Smooth muscle cell (in vitro differentiated cells): ENCODE data around the gene ATP6V1G1. TPM values are rescaled to one million over a fixed set of nuclear protein-coding genes. Genes with fewer than 3 reads are reported as not detected.

Source experiments
- DNase-seq: peaks from one replicate; lab custom pipeline; 2025; ENCODE audit not compliant: unreplicated experiment; lab: John Stamatoyannopoulos, UW
- H2AFZ ChIP-seq: fragments of 200-600 bp; sonication (generic); 2 replicates; pipeline ENCODE4 v1.6.0; 2016; ENCODE audit warnings: antibody characterized with exemption, low read depth, mild to moderate bottlenecking
- H3F3A ChIP-seq: fragments of 200-600 bp; sonication (generic); 2 replicates; pipeline ENCODE4 v1.6.0; 2017; ENCODE audit warnings: antibody characterized with exemption, low read depth
- H3K27ac ChIP-seq: fragments of 200-600 bp; sonication (generic); 2 replicates; pipeline ENCODE4 v1.5.1; 2016; ENCODE audit warnings: low read depth, mild to moderate bottlenecking
- H3K27me3 ChIP-seq: fragments of 200-600 bp; sonication (generic); 2 replicates; pipeline ENCODE4 v1.6.1; 2016; ENCODE audit warnings: low read depth, mild to moderate bottlenecking
- H3K36me3 ChIP-seq: fragments of 200-600 bp; sonication (generic); 2 replicates; pipeline ENCODE4 v1.5.1; 2016; ENCODE audit warnings: low read depth
- H3K4me1 ChIP-seq: fragments of 200-600 bp; sonication (generic); 2 replicates; pipeline ENCODE4 v1.5.1; 2016; ENCODE audit warnings: low read depth
- H3K4me2 ChIP-seq: fragments of 200-600 bp; sonication (generic); 2 replicates; pipeline ENCODE4 v1.6.0; 2016; ENCODE audit warnings: mild to moderate bottlenecking
- H3K4me3 ChIP-seq: fragments of 200-600 bp; sonication (generic); 2 replicates; pipeline ENCODE4 v1.5.1; 2016; ENCODE audit warnings: mild to moderate bottlenecking
- H3K79me2 ChIP-seq: fragments of 200-600 bp; sonication (generic); 2 replicates; pipeline ENCODE4 v1.6.0; 2016; ENCODE audit warnings: low read depth, mild to moderate bottlenecking
- H3K9ac ChIP-seq: fragments of 200-600 bp; sonication (generic); 2 replicates; pipeline ENCODE4 v1.6.0; 2016; ENCODE audit warnings: low read depth
- H3K9me3 ChIP-seq: fragments of 200-600 bp; sonication (generic); replicated peaks from 2 replicates; pipeline ENCODE4 v1.5.1; 2016; ENCODE audit warnings: low read depth
- H4K20me1 ChIP-seq: fragments of 200-600 bp; sonication (generic); 2 replicates; pipeline ENCODE4 v1.6.0; 2016; ENCODE audit warnings: low read depth
- CTCF ChIP-seq: fragments of 200-600 bp; sonication (generic); IDR thresholded peaks from 2 replicates; pipeline ENCODE4 v1.5.1; 2017; ENCODE audit warnings: borderline replicate concordance, mild to moderate bottlenecking, antibody characterized with exemption; ENCODE audit not compliant: insufficient read depth, poor library complexity, severe bottlenecking
- WGBS: methylation state at CpG from one replicate; pipeline ENCODE4 v1.1.7; 2016; ENCODE audit warnings: low lambda C conversion rate; 5-methylcytosine and 5-hydroxymethylcytosine counted together
- polyA plus RNA-seq: library from polyadenylated mRNA; unstranded; fragments of >200 nt; fragmentation: Nextera tagmentation; extraction: Ambion mirVana; gene quantifications from 2 replicates; pipeline ENCODE4 v1.2.1, GENCODE V29; 2016
- total RNA-seq: library from RNA; depleted of rRNA; stranded (reverse); fragments of >200 nt; gene quantifications from 2 replicates; pipeline ENCODE4 v1.2.3, GENCODE V29; 2014

The ATP6V1G1 gene
- total and polyA plus RNA-seq, 2 experiments from 2014 or later = 340 to 400 TPM

- Histone ChIP-seq H3K9ac (peak overlapping the region; percentile 63), H3K4me2 (peak overlapping the region; percentile 73), H3K27ac (peak overlapping the region; percentile 96), H3K27me3 (no peaks in the 10 kb centered on the region), H3K36me3 (no peaks in the 10 kb centered on the region), H3K4me3 (no peak overlapping the region), H4K20me1 (no peaks in the 10 kb centered on the region), H2AFZ (no peak overlapping the region), H3F3A (peaks cover 4% of the 10 kb centered on the region), H3K79me2 (no peaks in the 10 kb centered on the region), H3K9me3 (no peaks in the 10 kb centered on the region), H3K4me1 (peaks cover 5% of the 10 kb centered on the region)
- DNase-seq = peak; percentile 22
- 30% methylated on average over 6 of the region's 6 CpGs for WGBS
- TF ChIP-seq CTCF = no peak
Observed at GRCh38 chr9:114551750-114552685, 35.6 kb upstream of the ATP6V1G1 start.

GRCh38 chr9:114552706-114553105 is 34.9 kb upstream of the ATP6V1G1 start:
- no peaks in the 10 kb centered on the region for H3K9me3 ChIP-seq
- WGBS = 85% methylated on average over 5 of the region's 5 CpGs
- H3K4me1 ChIP-seq = peaks cover 5% of the 10 kb centered on the region
- no peaks in the 10 kb centered on the region for H3K36me3 ChIP-seq
- DNase-seq = no peak
- H3K4me3 ChIP-seq = no peak overlapping the region
- H4K20me1 ChIP-seq = no peaks in the 10 kb centered on the region
- no peaks in the 10 kb centered on the region for H3K79me2 ChIP-seq
- no peak overlapping the region for H2AFZ ChIP-seq
- H3K27ac ChIP-seq = peak overlapping the region; percentile 96
- no peaks in the 10 kb centered on the region for H3K27me3 ChIP-seq
- H3K4me2 ChIP-seq = peak overlapping the region; percentile 73
- peak overlapping the region; percentile 46 for H3K9ac ChIP-seq
- peaks cover 4% of the 10 kb centered on the region for H3F3A ChIP-seq
- TF ChIP-seq CTCF = no peak

DNA sequence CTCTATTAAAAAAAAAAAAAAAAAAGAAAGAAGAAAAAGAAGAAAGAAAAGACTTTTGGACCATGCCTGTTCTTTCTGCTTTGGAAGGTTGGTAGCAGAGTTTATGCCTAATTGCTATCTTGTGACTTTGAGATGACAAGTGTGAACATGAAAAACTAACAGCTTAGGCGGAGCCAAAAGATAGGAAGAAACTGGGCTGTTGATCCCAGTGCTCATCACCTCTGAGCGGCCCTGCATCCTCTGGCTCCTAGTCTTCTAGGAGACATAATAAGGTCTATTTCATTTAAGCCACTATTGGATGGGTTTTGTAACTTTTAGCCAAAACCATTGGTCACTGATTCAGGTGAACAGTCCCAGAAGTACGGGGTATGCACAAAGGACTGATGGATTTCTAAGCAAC is 34.4 kb upstream of the ATP6V1G1 start:
- no peaks in the 10 kb centered on the region for H3K9me3 ChIP-seq
- no peak for DNase-seq
- no peaks in the 10 kb centered on the region for H3K36me3 ChIP-seq
- H2AFZ ChIP-seq = no peak overlapping the region
- H3K27me3 ChIP-seq = no peaks in the 10 kb centered on the region
- H3K4me3 ChIP-seq = no peak overlapping the region
- WGBS = 90% methylated on average over 3 of the region's 3 CpGs
- H3K79me2 ChIP-seq = no peaks in the 10 kb centered on the region
- no peaks in the 10 kb centered on the region for H4K20me1 ChIP-seq
- no peak for TF ChIP-seq CTCF
- H3K4me2 ChIP-seq = no peak overlapping the region
- peak overlapping the region; percentile 96 for H3K27ac ChIP-seq
- peaks cover 5% of the 10 kb centered on the region for H3K4me1 ChIP-seq
- H3F3A ChIP-seq = peaks cover 4% of the 10 kb centered on the region
- no peak overlapping the region for H3K9ac ChIP-seq
